HG02623 (cell line): ENCODE results near the gene RHOT2.

ENCODE experiments used
- ATAC-seq: cut with Tn5 transposase; IDR thresholded peaks from one replicate; pipeline ENCODE4 v1.9.1; 2021; ENCODE audit warnings: moderate library complexity; ENCODE audit not compliant: unreplicated experiment

Gene RHOT2

GRCh38 chr16:667780-668518 is at the start of gene RHOT2:
RHOT2 (plus strand) TSS chr16:668132; CDS start chr16:668200, 68 bp downstream.
- peak; percentile 75 for ATAC-seq

- no peak for ATAC-seq
These were observed 48.3 kb upstream of the RHOT2 start for GRCh38 chr16:619476-620100.

GRCh38 chr16:620700-621525 is 47.0 kb upstream of the RHOT2 start:
- ATAC-seq: no peak

- ATAC-seq: no peak
These were observed 46.3 kb upstream of the RHOT2 start for GRCh38 chr16:621526-622105.

GRCh38 chr16:622920-623280 is 45.0 kb upstream of the RHOT2 start:
- no peak for ATAC-seq

GRCh38 chr16:624526-625070 is 43.3 kb upstream of the RHOT2 start:
- no peak for ATAC-seq

GRCh38 chr16:625117-625976 is 42.6 kb upstream of the RHOT2 start:
- ATAC-seq: no peak

- no peak for ATAC-seq
These were observed 41.8 kb upstream of the RHOT2 start for GRCh38 chr16:625977-626765.

- no peak for ATAC-seq
These were observed 41.0 kb upstream of the RHOT2 start for GRCh38 chr16:626787-627453.

- no peak for ATAC-seq
These were observed 40.3 kb upstream of the RHOT2 start for GRCh38 chr16:627454-628239.

- ATAC-seq: no peak
These were observed 39.4 kb upstream of the RHOT2 start for GRCh38 chr16:628321-629061.

GRCh38 chr16:629185-629832 is 38.6 kb upstream of the RHOT2 start:
- ATAC-seq: no peak

GRCh38 chr16:629833-630248 is 38.1 kb upstream of the RHOT2 start:
- ATAC-seq: no peak

GRCh38 chr16:630249-630814 is 37.6 kb upstream of the RHOT2 start:
- no peak for ATAC-seq

- no peak for ATAC-seq
These were observed 37.0 kb upstream of the RHOT2 start, which contains the start of gene WFIKKN1 for GRCh38 chr16:630815-631405. WFIKKN1 (plus strand) TSS chr16:630985; CDS start chr16:631254, 269 bp downstream.

- ATAC-seq: no peak
These were observed 36.0 kb upstream of the RHOT2 start for GRCh38 chr16:631808-632358.
